PC-9 (cell line): ENCODE data around the gene CFAP97D1. TPM values are rescaled to one million over a fixed set of nuclear protein-coding genes. Genes with fewer than 3 reads are reported as not detected.

Experiments
- BruUV-seq: library from RNA; stranded (reverse); fragments of 400-500 nt; replicated peaks from 2 replicates; lab custom pipeline; 2021; lab: Mats Ljungman, UMichigan
- CTCF ChIA-PET: fragments of 300-600 bp; sonication (Branson Sonifier 250); formaldehyde crosslinking; loops from one replicate; lab custom pipeline; 2022; ENCODE audit warnings: antibody characterized with exemption; lab: Charles Lee
- POLR2A ChIA-PET: fragments of 300-600 bp; sonication (Branson Sonifier 250); formaldehyde crosslinking; loops from one replicate; lab custom pipeline; 2022; ENCODE audit warnings: antibody characterized with exemption; ENCODE audit not compliant: unreplicated experiment; lab: Charles Lee
- DNase-seq, 2 experiments: peaks; one replicate each; pipeline versions ENCODE4 v3.0.0 to v3.0.0-alpha.2; 2015 to 2022; ENCODE audit warnings: mixed read lengths in 1 of 2
- H2AFZ ChIP-seq: fragments of 200-600 bp; sonication (generic); 2 replicates; pipeline ENCODE4 v1.8.1; 2017; ENCODE audit warnings: antibody characterized with exemption
- H3F3A ChIP-seq: fragments of 200-600 bp; sonication (generic); 2 replicates; pipeline ENCODE4 v1.8.1; 2017; ENCODE audit warnings: antibody characterized with exemption, mild to moderate bottlenecking, low read depth; ENCODE audit not compliant: insufficient read depth
- H3K27ac ChIP-seq: fragments of 200-600 bp; sonication (generic); 2 replicates; pipeline ENCODE4 v1.6.1; 2016; ENCODE audit warnings: mixed run types
- H3K27me3 ChIP-seq: fragments of 200-600 bp; sonication (generic); 2 replicates; pipeline ENCODE4 v1.6.1; 2016; ENCODE audit warnings: low read depth, mixed run types; ENCODE audit not compliant: insufficient read depth
- H3K36me3 ChIP-seq: fragments of 200-600 bp; sonication (generic); 2 replicates; pipeline ENCODE4 v1.6.1; 2016; ENCODE audit warnings: low read depth, mixed run types
- H3K4me1 ChIP-seq: fragments of 200-600 bp; sonication (generic); replicated peaks from 2 replicates; pipeline ENCODE4 v1.6.1; 2016; ENCODE audit warnings: mixed run types; ENCODE audit not compliant: insufficient read depth
- H3K4me2 ChIP-seq: fragments of 200-600 bp; sonication (generic); 2 replicates; pipeline ENCODE4 v1.6.1; 2017; ENCODE audit warnings: mixed run types
- H3K4me3 ChIP-seq: fragments of 200-600 bp; sonication (generic); 2 replicates; pipeline ENCODE4 v1.6.1; 2016; ENCODE audit warnings: mixed run types
- H3K79me2 ChIP-seq: fragments of 200-600 bp; sonication (generic); 2 replicates; pipeline ENCODE4 v1.6.1; 2017; ENCODE audit warnings: low read depth, mixed run types
- H3K9me2 ChIP-seq: fragments of 200-600 bp; sonication (generic); 2 replicates; pipeline ENCODE4 v1.8.1; 2017; ENCODE audit warnings: mild to moderate bottlenecking; ENCODE audit not compliant: insufficient read depth
- H3K9me3 ChIP-seq: fragments of 200-600 bp; sonication (generic); 2 replicates; pipeline ENCODE4 v1.8.1; 2016; ENCODE audit warnings: low read depth; ENCODE audit not compliant: insufficient read depth
- H4K20me1 ChIP-seq: fragments of 200-600 bp; sonication (generic); 2 replicates; pipeline ENCODE4 v1.8.1; 2017; ENCODE audit not compliant: insufficient read depth
- EZH2 ChIP-seq: fragments of 200-600 bp; sonication (generic); IDR thresholded peaks from 2 replicates; pipeline ENCODE4 v1.8.0; 2017; ENCODE audit warnings: antibody characterized with exemption, low read depth
- intact Hi-C: fragments of 100-400 bp; cut with micrococcal nuclease; formaldehyde crosslinking; loops from one replicate; pipeline ENCODE4 v1.10.0; 2022; ENCODE audit not compliant: unreplicated experiment
- total RNA-seq: library from RNA; stranded (reverse); gene quantifications from 2 replicates; pipeline ENCODE4 v1.2.3, GENCODE V29; 2021
- TF ChIP-seq, protein P1 (sequence below): fragments of 200-600 bp; sonication (generic); conservative IDR thresholded peaks from 2 replicates; pipeline ENCODE4 v1.6.1; 2017; ENCODE audit warnings: mixed run types, antibody characterized with exemption, mild to moderate bottlenecking, moderate library complexity

The CFAP97D1 gene
- total RNA-seq, 1 experiment from 2014 or later: not detected

DNA sequence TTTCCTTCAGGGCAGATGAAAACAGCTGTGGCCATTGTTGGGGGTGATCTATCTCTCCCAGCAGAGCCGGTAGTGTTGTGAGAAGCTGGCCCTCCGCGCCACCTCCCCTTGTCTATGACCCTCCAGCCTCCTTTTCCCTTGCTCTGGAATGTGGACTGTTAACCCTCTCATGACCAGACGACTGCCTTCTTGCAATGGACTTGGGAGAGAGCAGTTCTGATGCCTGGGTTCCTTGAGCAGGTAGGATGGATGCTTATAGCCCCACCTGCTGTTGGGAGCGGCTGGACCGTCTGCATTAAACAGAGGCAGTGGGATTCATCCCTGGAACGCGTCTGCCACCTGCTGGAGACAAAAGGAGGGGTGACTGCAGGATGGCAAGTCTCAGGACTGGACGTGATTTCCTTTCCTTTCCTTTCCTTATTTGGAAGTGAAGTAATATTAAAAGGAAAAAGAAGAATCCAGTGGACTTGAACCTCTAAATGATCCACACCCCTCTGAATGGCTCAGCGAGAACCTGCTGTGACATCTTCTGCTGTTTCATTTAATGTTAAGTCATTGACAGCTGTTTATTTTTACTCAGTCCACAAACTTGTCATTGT lies 19.9 kb upstream of the CFAP97D1 start:
- H3F3A ChIP-seq: peaks cover 9% of the 10 kb centered on the region; the same call in 1 of the 2 replicates
- H3K4me3 ChIP-seq: no peak overlapping the region
- no peaks in the 10 kb centered on the region for H4K20me1 ChIP-seq
- H3K27me3 ChIP-seq: no peaks in the 10 kb centered on the region
- no peaks in the 10 kb centered on the region for H3K36me3 ChIP-seq
- no peaks in the 10 kb centered on the region for H3K79me2 ChIP-seq
- peak overlapping the region; percentile 50 for H3K4me2 ChIP-seq
- no peaks in the 10 kb centered on the region for H3K9me2 ChIP-seq
- intact Hi-C loops: loop anchor here (1.0 to 5.0 kb wide), 3 partner anchors 66 to 238 kb away; no protein-coding TSS in a partner anchor
- H3K4me1 ChIP-seq: peaks cover 11% of the 10 kb centered on the region
- peak; percentile 77 to 92 for DNase-seq
- ChIA-PET CTCF (interaction anchor here (0.6 to 2.2 kb wide), 9 partner anchors 11 to 376 kb away, joined by 3 to 24 read pairs (median 4); no protein-coding TSS in a partner anchor), POLR2A (interaction anchor here (0.5 to 1.3 kb wide), 2 partner anchors 392 to 400 kb away, joined by 5 to 10 read pairs; no protein-coding TSS in a partner anchor)
- no peak overlapping the region for H2AFZ ChIP-seq
- H3K9me3 ChIP-seq: no peaks in the 10 kb centered on the region
- BruUV-seq: no TSS peak
- TF ChIP-seq, protein P1, sequence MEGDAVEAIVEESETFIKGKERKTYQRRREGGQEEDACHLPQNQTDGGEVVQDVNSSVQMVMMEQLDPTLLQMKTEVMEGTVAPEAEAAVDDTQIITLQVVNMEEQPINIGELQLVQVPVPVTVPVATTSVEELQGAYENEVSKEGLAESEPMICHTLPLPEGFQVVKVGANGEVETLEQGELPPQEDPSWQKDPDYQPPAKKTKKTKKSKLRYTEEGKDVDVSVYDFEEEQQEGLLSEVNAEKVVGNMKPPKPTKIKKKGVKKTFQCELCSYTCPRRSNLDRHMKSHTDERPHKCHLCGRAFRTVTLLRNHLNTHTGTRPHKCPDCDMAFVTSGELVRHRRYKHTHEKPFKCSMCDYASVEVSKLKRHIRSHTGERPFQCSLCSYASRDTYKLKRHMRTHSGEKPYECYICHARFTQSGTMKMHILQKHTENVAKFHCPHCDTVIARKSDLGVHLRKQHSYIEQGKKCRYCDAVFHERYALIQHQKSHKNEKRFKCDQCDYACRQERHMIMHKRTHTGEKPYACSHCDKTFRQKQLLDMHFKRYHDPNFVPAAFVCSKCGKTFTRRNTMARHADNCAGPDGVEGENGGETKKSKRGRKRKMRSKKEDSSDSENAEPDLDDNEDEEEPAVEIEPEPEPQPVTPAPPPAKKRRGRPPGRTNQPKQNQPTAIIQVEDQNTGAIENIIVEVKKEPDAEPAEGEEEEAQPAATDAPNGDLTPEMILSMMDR: peak; percentile 99
- TF ChIP-seq EZH2: no peak
- H3K27ac ChIP-seq: no peak overlapping the region

DNA sequence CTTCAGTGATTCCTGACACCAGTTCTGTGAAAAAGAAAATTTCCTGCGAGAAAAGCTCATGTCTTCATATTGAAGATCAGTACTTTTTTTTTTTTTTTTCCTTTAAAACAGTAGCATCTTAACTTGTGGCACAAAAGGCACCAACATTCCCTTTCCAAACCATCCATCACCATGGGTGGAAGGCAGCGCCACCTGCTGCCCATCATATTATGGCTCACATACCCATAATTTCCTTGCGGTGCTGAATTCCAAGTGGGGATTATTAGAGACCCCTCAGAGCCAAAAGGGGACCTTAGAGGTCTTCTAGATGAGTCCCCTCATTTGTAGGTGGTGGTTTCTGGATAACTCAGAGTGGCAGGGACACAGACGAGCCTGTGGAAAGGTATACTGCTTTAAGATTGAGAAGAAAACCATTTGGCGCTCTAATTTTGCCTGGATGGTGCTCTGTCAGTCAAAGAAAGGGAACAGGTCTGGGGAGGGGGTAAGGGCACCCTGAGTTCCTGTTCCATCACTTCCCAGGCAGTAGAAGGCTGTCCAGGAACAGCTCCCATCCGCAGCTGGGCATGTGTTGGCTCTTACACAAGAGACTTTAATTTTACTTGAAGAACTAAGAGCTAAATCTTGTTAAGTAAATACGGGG lies 13.7 kb upstream of the CFAP97D1 start:
- ChIA-PET CTCF (interaction anchor here (0.6 to 1.2 kb wide), 9 partner anchors 50 to 270 kb away, joined by 3 to 5 read pairs (median 3); no protein-coding TSS in a partner anchor), POLR2A (interaction anchor here (0.5 to 0.6 kb wide), 2 partner anchors 250 to 399 kb away, joined by 3 to 7 read pairs; no protein-coding TSS in a partner anchor)
- H3K36me3 ChIP-seq: peaks cover 4% of the 10 kb centered on the region; the same call in 1 of the 2 replicates
- H3K4me3 ChIP-seq: no peak overlapping the region
- no peak overlapping the region for H3K27ac ChIP-seq
- DNase-seq: peak in 1 of 2 experiments; percentile 46
- no peaks in the 10 kb centered on the region for H3K9me3 ChIP-seq
- no peaks in the 10 kb centered on the region for H3K79me2 ChIP-seq
- H3K27me3 ChIP-seq: no peaks in the 10 kb centered on the region
- no peaks in the 10 kb centered on the region for H3K4me1 ChIP-seq
- no peaks in the 10 kb centered on the region for H3K9me2 ChIP-seq
- H3K4me2 ChIP-seq: no peak overlapping the region
- intact Hi-C loops: no loop called here
- H4K20me1 ChIP-seq: no peaks in the 10 kb centered on the region
- TF ChIP-seq, protein P1: peak; percentile 90
- TF ChIP-seq EZH2: no peak
- peaks cover 26% of the 10 kb centered on the region; the same call in 1 of the 2 replicates for H3F3A ChIP-seq
- BruUV-seq: no TSS peak
- no peak overlapping the region for H2AFZ ChIP-seq

GRCh38 chr17:43767053-43767712 lies 13.1 kb upstream of the CFAP97D1 start:
- intact Hi-C loops: no loop called here
- BruUV-seq: no TSS peak
- Histone ChIP-seq H3K79me2 (no peaks in the 10 kb centered on the region), H3K27me3 (no peaks in the 10 kb centered on the region), H3K27ac (no peak overlapping the region), H3F3A (peaks cover 26% of the 10 kb centered on the region; the same call in 1 of the 2 replicates), H3K9me3 (no peaks in the 10 kb centered on the region), H4K20me1 (no peaks in the 10 kb centered on the region), H3K9me2 (no peaks in the 10 kb centered on the region), H3K4me3 (no peak overlapping the region), H3K36me3 (peaks cover 4% of the 10 kb centered on the region; the same call in 1 of the 2 replicates), H2AFZ (no peak overlapping the region), H3K4me1 (no peaks in the 10 kb centered on the region), H3K4me2 (no peak overlapping the region)
- TF ChIP-seq EZH2: no peak
- TF ChIP-seq, protein P1: no peak
- CTCF ChIA-PET: interaction anchor here (0.6 to 1.2 kb wide), 4 partner anchors 60 to 188 kb away, joined by 3 to 5 read pairs (median 4); no protein-coding TSS in a partner anchor
- POLR2A ChIA-PET: interaction anchor here (0.5 to 0.7 kb wide), 2 partner anchors 79 to 249 kb away, joined by 3 read pairs; no protein-coding TSS in a partner anchor
- DNase-seq: no peak
